BLaER1 treated with 17β-estradiol and CSF1 and Interleukin-3, amounts not matched to agents 10 nM and 100 nM (cell line): ENCODE results near the gene RER1.

ENCODE experiments used
- H3K27ac ChIP-seq, 11 experiments: shearing (Covaris generic); formaldehyde crosslinking; 2 replicates each; pipeline ENCODE4 v1.8.1; 2022
- H3K27me3 ChIP-seq, 11 experiments: shearing (Covaris generic); formaldehyde crosslinking; 2 replicates each; pipeline ENCODE4 v1.8.1; 2022
- H3K36me3 ChIP-seq, 11 experiments: shearing (Covaris generic); formaldehyde crosslinking; 2 replicates each; pipeline ENCODE4 v1.8.1; 2022
- H3K4me1 ChIP-seq, 10 experiments: shearing (Covaris generic); formaldehyde crosslinking; 2 replicates each; pipeline ENCODE4 v1.8.1; 2022
- H3K4me2 ChIP-seq, 11 experiments: shearing (Covaris generic); formaldehyde crosslinking; 2 replicates each; pipeline ENCODE4 v1.8.1; 2022
- H3K4me3 ChIP-seq, 10 experiments: shearing (Covaris generic); formaldehyde crosslinking; 2 replicates each; pipeline ENCODE4 v1.8.1; 2022
- H3K9ac ChIP-seq, 11 experiments: shearing (Covaris generic); formaldehyde crosslinking; 2 replicates each; pipeline ENCODE4 v1.8.1; 2022
- H3K9me3 ChIP-seq, 11 experiments: shearing (Covaris generic); formaldehyde crosslinking; replicated peaks in 1 of 11; 2 replicates each; pipeline ENCODE4 v1.8.1; 2022
- H4K20me1 ChIP-seq, 11 experiments: shearing (Covaris generic); formaldehyde crosslinking; 2 replicates each; pipeline ENCODE4 v1.8.1; 2022
- Cebpa-rat ChIP-seq, 11 experiments: shearing (Covaris generic); IDR thresholded peaks; 2 replicates each; pipeline ENCODE4 v1.8.1; 2022

RER1 gene

GRCh38 chr1:2377751-2378440, 13.7 kb upstream of the RER1 start:
- no peaks in the 10 kb centered on the region for H3K36me3 ChIP-seq
- H3K4me1 ChIP-seq = peaks cover 52 to 68% (median 57%) of the 10 kb centered on the region in 10 experiments
- peaks cover 8 to 93% (median 78%) of the 10 kb centered on the region in 11 experiments; a peak in 20 of 22 replicates for H4K20me1 ChIP-seq
- H3K4me2 ChIP-seq = no peak overlapping the region
- no peaks in the 10 kb centered on the region for H3K9me3 ChIP-seq
- no peak overlapping the region for H3K27ac ChIP-seq
- H3K4me3 ChIP-seq = no peak overlapping the region
- H3K27me3 ChIP-seq = peaks cover 72 to 93% (median 87%) of the 10 kb centered on the region in 11 experiments
- H3K9ac ChIP-seq = no peak overlapping the region
- no peak for TF ChIP-seq Cebpa-rat (IDR thresholded peaks at IDR 0.05)

- H4K20me1 ChIP-seq = peaks cover 8 to 90% (median 74%) of the 10 kb centered on the region in 11 experiments; a peak in 20 of 22 replicates
- H3K4me3 ChIP-seq = no peak overlapping the region
- no peaks in the 10 kb centered on the region for H3K9me3 ChIP-seq
- peaks cover 54 to 69% (median 58%) of the 10 kb centered on the region in 10 experiments for H3K4me1 ChIP-seq
- H3K9ac ChIP-seq = no peak overlapping the region
- H3K4me2 ChIP-seq = peak overlapping the region in 4 of 11 experiments; percentile 65 to 89 (median 80); a peak in 7 of 22 replicates
- H3K27ac ChIP-seq = no peak overlapping the region
- TF ChIP-seq Cebpa-rat (IDR thresholded peaks at IDR 0.05) = no peak
- peaks cover 68 to 93% (median 84%) of the 10 kb centered on the region in 11 experiments for H3K27me3 ChIP-seq
- H3K36me3 ChIP-seq = no peaks in the 10 kb centered on the region
Observed at GRCh38 chr1:2378441-2378851, 13.2 kb upstream of the RER1 start.

- TF ChIP-seq Cebpa-rat (IDR thresholded peaks at IDR 0.05) = no peak
- Histone ChIP-seq H4K20me1 (peaks cover 8 to 87% (median 68%) of the 10 kb centered on the region in 11 experiments; a peak in 20 of 22 replicates), H3K27ac (no peak overlapping the region)
Observed at GRCh38 chr1:2378956-2379732, 12.5 kb upstream of the RER1 start.

GRCh38 chr1:2379733-2380404, 11.8 kb upstream of the RER1 start:
- Histone ChIP-seq H3K27ac (no peak overlapping the region), H4K20me1 (peaks cover 8 to 80% (median 63%) of the 10 kb centered on the region in 11 experiments; a peak in 20 of 22 replicates), H3K36me3 (no peaks in the 10 kb centered on the region), H3K27me3 (peaks cover 54 to 88% (median 75%) of the 10 kb centered on the region in 11 experiments), H3K4me1 (peaks cover 48 to 67% (median 53%) of the 10 kb centered on the region in 10 experiments), H3K9me3 (no peaks in the 10 kb centered on the region), H3K4me2 (peak overlapping the region; percentile 64 to 89 (median 76)), H3K4me3 (no peak overlapping the region), H3K9ac (peak overlapping the region in 4 of 11 experiments; percentile 4 to 18 (median 15); a peak in 2 of 22 replicates)
- TF ChIP-seq Cebpa-rat (IDR thresholded peaks at IDR 0.05) = no peak

More at GRCh38 chr1:2378956-2379732, 12.5 kb upstream of the RER1 start:
- no peaks in the 10 kb centered on the region for H3K9me3 ChIP-seq
- no peaks in the 10 kb centered on the region for H3K36me3 ChIP-seq
- H3K4me1 ChIP-seq = peaks cover 50 to 67% (median 54%) of the 10 kb centered on the region in 10 experiments
- H3K4me3 ChIP-seq = no peak overlapping the region
- H3K4me2 ChIP-seq = peak overlapping the region; percentile 64 to 89 (median 76)
- H3K9ac ChIP-seq = peak overlapping the region in 1 of 11 experiments; percentile 4; a peak in 1 of 22 replicates
- peaks cover 61 to 93% (median 82%) of the 10 kb centered on the region in 11 experiments for H3K27me3 ChIP-seq

GRCh38 chr1:2380816-2381591, 10.6 kb upstream of the RER1 start:
- Histone ChIP-seq H3K9me3 (no peaks in the 10 kb centered on the region), H3K4me3 (no peak overlapping the region), H3K27ac (no peak overlapping the region), H3K27me3 (peaks cover 42 to 77% (median 63%) of the 10 kb centered on the region in 11 experiments), H4K20me1 (peaks cover 8 to 72% (median 54%) of the 10 kb centered on the region in 11 experiments; a peak in 19 of 22 replicates), H3K36me3 (no peaks in the 10 kb centered on the region), H3K9ac (peak overlapping the region in 1 of 11 experiments; percentile 21; a peak in 2 of 22 replicates), H3K4me1 (peaks cover 48 to 70% (median 53%) of the 10 kb centered on the region in 10 experiments), H3K4me2 (peak overlapping the region in 10 of 11 experiments; percentile 44 to 86 (median 52); a peak in 20 of 22 replicates)
- no peak for TF ChIP-seq Cebpa-rat (IDR thresholded peaks at IDR 0.05)

- peak overlapping the region; percentile 27 to 82 (median 51); a peak in 20 of 22 replicates for H3K4me2 ChIP-seq
- no peak for TF ChIP-seq Cebpa-rat (IDR thresholded peaks at IDR 0.05)
- H3K4me1 ChIP-seq = peaks cover 56 to 78% (median 63%) of the 10 kb centered on the region in 10 experiments
Observed at GRCh38 chr1:2381741-2382620, 9.7 kb upstream of the RER1 start.

GRCh38 chr1:2382621-2383361, 8.8 kb upstream of the RER1 start:
- Histone ChIP-seq H3K9ac (no peak overlapping the region), H4K20me1 (peaks cover 8 to 67% (median 36%) of the 10 kb centered on the region in 11 experiments; a peak in 18 of 22 replicates), H3K4me3 (no peak overlapping the region), H3K36me3 (no peaks in the 10 kb centered on the region), H3K27me3 (peaks cover 25 to 59% (median 45%) of the 10 kb centered on the region in 11 experiments), H3K9me3 (no peaks in the 10 kb centered on the region), H3K4me2 (peak overlapping the region in 5 of 11 experiments; percentile 2 to 82 (median 54); a peak in 5 of 22 replicates), H3K4me1 (peaks cover 64 to 86% (median 71%) of the 10 kb centered on the region in 10 experiments), H3K27ac (no peak overlapping the region)
- TF ChIP-seq Cebpa-rat (IDR thresholded peaks at IDR 0.05) = no peak

More at GRCh38 chr1:2381741-2382620, 9.7 kb upstream of the RER1 start:
- Histone ChIP-seq H3K36me3 (no peaks in the 10 kb centered on the region), H3K27me3 (peaks cover 33 to 67% (median 53%) of the 10 kb centered on the region in 11 experiments), H3K27ac (peak overlapping the region in 3 of 11 experiments; percentile 15 to 24 (median 23); a peak in 2 of 22 replicates), H4K20me1 (peaks cover 8 to 67% (median 44%) of the 10 kb centered on the region in 11 experiments; a peak in 19 of 22 replicates), H3K4me3 (no peak overlapping the region), H3K9me3 (no peaks in the 10 kb centered on the region), H3K9ac (peak overlapping the region in 4 of 11 experiments; percentile 12 to 29 (median 22); a peak in 6 of 22 replicates)
